Middle frontal gyrus (tissue), 1 donor: ENCODE data around the gene DAAM1.

Source experiments
- DNase-seq: peaks from one replicate; pipeline ENCODE4 v3.0.0-alpha.2; 2015; ENCODE audit warnings: low spot score; ENCODE audit errors: extremely low spot score

The DAAM1 gene

GRCh38 chr14:59417311-59417710, 228.8 kb downstream of the DAAM1 start:
- DNase-seq, result no peak

GRCh38 chr14:59419303-59419702, 230.8 kb downstream of the DAAM1 start:
- no peak for DNase-seq
